Measurements from ENCODE around the gene PAX1.

GRCh38 chr20:21729316-21729715 is 23.9 kb downstream of the PAX1 start:
- no peak for TF ChIP-seq POLR2A (IDR thresholded peaks at IDR 0.05)
- no peak for TF ChIP-seq CTCF (IDR thresholded peaks at IDR 0.05)
- no peak for TF ChIP-seq EP300 (IDR thresholded peaks at IDR 0.05)
- TF ChIP-seq POLR2AphosphoS5 (IDR thresholded peaks at IDR 0.05), result no peak
